GM12872 (cell line): ENCODE measurements around the gene TSPAN31.

Experiments
- CTCF ChIP-seq: IDR thresholded peaks from 3 replicates; pipeline ENCODE4 v1.5.1; 2011; ENCODE audit warnings: low read depth, mild to moderate bottlenecking, low read length, moderate library complexity; ENCODE audit not compliant: insufficient read depth

The TSPAN31 gene

GRCh38 chr12:57736741-57737466 lies 7.9 kb upstream of the TSPAN31 start:
- no peak for TF ChIP-seq CTCF

DNA sequence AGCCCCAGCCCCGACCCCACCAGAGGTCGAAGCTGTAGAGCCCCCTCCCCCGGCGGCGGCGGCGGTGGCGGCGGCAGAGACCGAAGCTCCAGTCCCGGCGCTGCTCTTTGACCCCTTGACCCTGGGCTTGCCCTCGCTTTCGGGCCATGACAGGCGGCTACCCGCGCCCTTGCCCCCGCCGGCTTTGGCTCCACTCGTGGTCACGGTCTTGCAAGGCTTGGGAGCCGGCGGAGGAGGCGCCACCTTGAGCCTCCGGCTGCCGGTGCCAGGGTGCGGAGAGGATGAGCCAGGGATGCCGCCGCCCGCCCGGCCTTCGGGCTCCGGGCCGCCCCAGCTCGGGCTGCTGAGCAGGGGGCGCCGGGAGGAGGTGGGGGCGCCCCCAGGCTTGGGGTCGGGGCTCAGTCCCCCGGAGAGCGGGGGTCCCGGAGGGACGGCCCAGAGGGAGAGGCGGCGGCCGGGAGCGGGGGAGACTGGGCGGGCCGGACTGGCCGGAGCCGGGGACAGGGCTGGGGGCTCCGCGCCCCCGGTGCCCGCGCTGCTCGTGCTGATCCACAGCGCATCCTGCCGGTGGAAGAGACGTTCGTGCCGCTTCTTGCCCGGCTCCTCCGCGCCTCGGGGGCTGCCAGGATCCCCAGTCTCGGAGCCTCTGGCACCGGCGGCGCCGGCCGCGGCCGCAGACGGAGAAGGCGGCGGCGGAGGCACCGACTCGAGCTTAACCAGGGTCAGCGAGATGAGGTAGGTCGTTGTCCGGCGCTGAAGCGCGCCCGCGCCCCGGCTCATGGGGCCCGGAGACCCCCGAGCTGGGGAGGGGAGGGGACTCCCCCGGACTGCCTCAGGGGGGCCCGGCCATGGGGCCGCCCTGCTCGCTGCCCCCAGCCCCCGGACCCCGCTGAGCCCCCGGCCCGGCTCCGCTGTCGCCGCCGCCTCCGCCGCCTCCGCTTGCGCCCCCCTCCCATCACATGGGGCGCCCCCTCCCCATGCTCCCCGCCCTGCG lies 7.1 kb upstream of the TSPAN31 start:
- no peak for TF ChIP-seq CTCF

DNA sequence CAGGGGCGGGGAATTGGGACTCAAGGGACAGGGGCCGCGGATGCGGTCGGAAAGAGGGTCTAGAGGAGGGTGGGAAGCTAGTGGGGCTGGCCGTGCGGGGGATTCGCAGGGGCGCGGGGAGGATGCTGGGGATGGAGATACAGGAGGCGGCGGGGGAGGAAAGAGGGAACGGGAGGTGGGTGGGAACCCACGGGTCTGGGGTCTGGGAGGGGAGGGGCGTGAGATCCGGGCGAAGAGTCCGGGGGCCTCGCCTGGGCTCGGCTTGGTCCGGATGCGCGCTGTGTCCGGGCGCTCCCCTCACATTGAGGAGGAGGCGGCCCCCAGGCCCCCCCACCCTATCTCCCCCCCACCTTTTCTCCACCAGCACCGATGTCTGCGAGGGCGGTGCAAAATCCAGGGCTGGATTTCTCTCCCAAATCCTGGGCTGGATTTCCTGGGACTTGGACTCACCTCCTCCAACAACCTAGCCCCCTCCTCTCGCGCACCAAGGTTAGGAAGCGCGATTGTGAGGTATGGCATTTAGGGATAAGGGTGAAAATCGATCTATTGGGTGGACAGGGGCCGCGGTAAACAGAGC lies 6.1 kb upstream of the TSPAN31 start, which contains the start of gene AGAP2:
AGAP2 (minus strand) TSS at position 82 of the 577 bp plus-strand sequence. CDS start 496 bp downstream, outside the sequence.
- no peak for TF ChIP-seq CTCF

DNA sequence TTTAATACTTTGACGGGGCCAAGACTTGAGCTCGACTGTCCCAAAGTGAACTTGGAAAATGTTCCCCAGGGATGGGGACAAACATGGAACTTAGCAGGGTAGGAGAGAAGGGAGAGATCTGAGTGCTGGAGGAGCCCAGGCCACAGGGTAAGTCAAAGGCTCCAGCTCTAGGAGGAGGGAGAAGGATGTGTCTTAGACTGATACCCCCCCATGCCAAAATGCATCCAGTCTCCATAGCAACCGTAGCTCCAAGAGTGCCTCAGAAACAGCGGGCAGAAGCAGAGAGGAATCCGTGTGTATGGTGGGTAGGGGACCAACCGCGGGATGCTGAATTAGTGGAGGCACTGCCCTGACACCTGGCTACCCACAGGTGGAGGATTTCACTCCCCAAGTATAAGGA lies 5.5 kb upstream of the TSPAN31 start:
- no peak for TF ChIP-seq CTCF

DNA sequence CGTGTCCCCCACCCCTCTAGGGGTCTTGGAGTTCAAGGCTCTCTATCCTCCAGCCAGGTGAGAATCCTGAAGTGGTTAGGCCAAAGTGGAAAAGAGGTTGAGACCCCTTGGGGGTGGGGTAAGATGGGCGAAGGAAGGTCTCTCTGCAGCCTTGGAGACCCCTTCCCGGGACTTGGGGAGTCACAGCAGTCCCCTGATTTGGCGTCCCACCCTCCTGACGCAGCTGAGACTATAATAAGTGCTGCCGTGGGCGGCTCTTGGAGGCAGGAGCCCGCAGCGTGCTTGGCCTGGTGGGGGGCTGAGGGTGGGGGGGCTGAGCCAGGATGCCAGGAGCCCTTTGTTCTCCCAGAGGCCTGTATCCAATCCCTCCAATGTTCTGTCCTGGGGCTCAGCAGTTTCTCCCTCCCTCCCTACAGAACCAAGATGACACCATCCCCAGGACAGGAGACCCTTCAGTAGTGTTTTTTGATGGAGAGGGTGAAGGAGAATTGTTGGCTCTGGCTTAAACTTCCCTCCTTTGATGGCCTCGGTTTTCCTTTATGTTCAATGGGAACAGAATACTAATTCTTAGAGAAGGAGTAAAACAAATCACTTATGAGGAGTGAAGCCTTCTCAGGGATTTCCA lies 4.8 kb upstream of the TSPAN31 start:
- TF ChIP-seq CTCF, result no peak

DNA sequence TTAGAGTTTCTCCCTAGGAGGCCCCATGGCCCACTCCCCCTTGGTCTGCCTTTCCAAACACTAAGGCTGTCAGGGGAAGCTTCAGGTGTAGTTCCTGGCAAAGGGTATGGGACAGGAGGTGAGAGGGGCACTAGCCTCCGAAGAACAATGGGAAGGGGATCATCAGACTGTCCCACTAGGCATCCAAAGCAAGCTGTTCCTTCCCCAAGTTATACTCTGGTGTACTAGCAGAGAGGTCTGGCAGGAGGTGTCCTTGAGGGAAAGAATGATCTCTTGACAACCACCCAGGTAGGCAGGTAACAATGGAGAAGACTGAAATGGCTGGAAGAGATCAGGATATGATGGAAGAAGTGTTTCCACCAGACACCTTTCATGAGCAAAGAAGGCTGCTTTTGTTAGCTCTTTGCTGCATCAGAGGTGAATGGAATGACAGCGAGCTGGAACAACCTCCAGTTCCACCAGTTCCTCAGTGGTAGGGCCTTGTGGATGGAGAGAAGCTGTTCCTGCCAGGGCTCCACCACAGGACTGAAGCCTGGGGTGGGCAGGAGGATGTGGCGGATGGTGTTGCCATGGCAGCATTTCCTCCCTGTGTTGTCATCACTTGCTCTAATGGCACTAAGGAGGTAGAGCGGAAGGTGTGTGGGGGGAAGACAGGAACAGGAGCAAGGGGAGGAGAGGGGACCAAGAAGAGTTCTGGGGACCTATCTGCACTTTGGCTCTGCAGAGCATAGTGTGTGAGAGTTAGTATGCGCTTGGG lies 4.0 kb upstream of the TSPAN31 start:
- no peak for TF ChIP-seq CTCF
